ENCODE results near the gene FOXJ3. TPM values are rescaled to one million over a fixed set of nuclear protein-coding genes. Genes with fewer than 3 reads are reported as not detected.

The FOXJ3 gene
- polyA plus RNA-seq, 1 of the 3 experiments (the other 2 are of a cell fraction) = 16.0 TPM

- no peak overlapping the region for H3K9ac ChIP-seq
- no peaks in the 10 kb centered on the region for H3K9me2 ChIP-seq
- no peaks in the 10 kb centered on the region for H3K79me2 ChIP-seq (ENCODE audit: insufficient read depth)
- ChIA-PET CTCF (interaction anchor here (1.0 to 4.3 kb wide), 3 partner anchors 39 to 602 kb away, joined by 3 to 15 read pairs (median 3); no protein-coding TSS in a partner anchor), POLR2A (no interaction called here)
- no peak overlapping the region for H2AFZ ChIP-seq (ENCODE audit: low read depth)
- H3K36me3 ChIP-seq (replicated peaks in 1 of 2; ENCODE audit: control insufficient read depth in 1 of 2, insufficient read depth in 2 of 2, low read length in 1 of 2) = no peaks in the 10 kb centered on the region
- TF ChIP-seq FOXM1 (IDR thresholded peaks at IDR 0.05; ENCODE audit: low read depth) (no peak), MXI1 (IDR thresholded peaks at IDR 0.05; ENCODE audit: low read depth, low read length) (no peak), USF2 (IDR thresholded peaks at IDR 0.05; ENCODE audit: borderline replicate concordance, low read depth, low read length) (no peak), RCOR1 (IDR thresholded peaks at IDR 0.05; ENCODE audit: low read length) (no peak), RXRA (IDR thresholded peaks at IDR 0.05; ENCODE audit: borderline replicate concordance, low read depth) (no peak), MEF2A (IDR thresholded peaks at IDR 0.05; ENCODE audit: borderline replicate concordance, low read depth) (no peak), RFX5 (IDR thresholded peaks at IDR 0.05; ENCODE audit: low read length) (no peak), YY1 (IDR thresholded peaks at IDR 0.05; ENCODE audit: low read depth) (no peak), CHD2 (IDR thresholded peaks at IDR 0.05; ENCODE audit: low read length, partially characterized antibody) (no peak), TEAD4 (IDR thresholded peaks at IDR 0.05; ENCODE audit: borderline replicate concordance, insufficient read depth) (no peak), IRF3 (IDR thresholded peaks at IDR 0.05; ENCODE audit: low read depth, low read length) (no peak), NRF1 (IDR thresholded peaks at IDR 0.05; ENCODE audit: low read depth, low read length) (no peak), USF1 (IDR thresholded peaks at IDR 0.05; ENCODE audit: borderline replicate concordance, low read depth) (no peak), POLR2AphosphoS5 (IDR thresholded peaks at IDR 0.05; ENCODE audit: low read depth, low read length) (no peak), SMC3 (IDR thresholded peaks at IDR 0.05; ENCODE audit: low read depth, low read length) (no peak), REST (IDR thresholded peaks at IDR 0.05; ENCODE audit: low read depth, low read length) (no peak)
- H3F3A ChIP-seq (replicated peaks; ENCODE audit: insufficient read depth) = no peaks in the 10 kb centered on the region
- peaks cover 12% of the 10 kb centered on the region; the same call in 1 of the 2 replicates for H3K27me3 ChIP-seq (ENCODE audit: insufficient read depth)
- H3K4me3 ChIP-seq (ENCODE audit: low read depth in 2 of 2, low read length in 1 of 2) = no peak overlapping the region
- H3K4me1 ChIP-seq (ENCODE audit: control insufficient read depth in 1 of 2, insufficient read depth in 2 of 2, low read depth in 1 of 2, low read length in 1 of 2) = no peaks in the 10 kb centered on the region
- H3K4me2 ChIP-seq = no peak overlapping the region
- no peak overlapping the region for H3K27ac ChIP-seq (ENCODE audit: low read depth in 2 of 2, low read length in 1 of 2)
- no peaks in the 10 kb centered on the region for H4K20me1 ChIP-seq (ENCODE audit: insufficient read depth)
- no peak for DNase-seq
- 43% methylated on average over 6 of the region's 10 CpGs for WGBS (ENCODE audit: low lambda C conversion rate)
- no peaks in the 10 kb centered on the region for H3K9me3 ChIP-seq
These were observed 201.1 kb downstream of the FOXJ3 start for GRCh38 chr1:42133809-42134526.
